Nephron (organoid): ENCODE data around the gene TJAP1.
"Not testable (repeated sequence)": the region's sequence is repeated elsewhere in the genome, so short reads cannot be mapped to it uniquely, and the experiment has no call there.

Source experiments
- H3K27ac Mint-ChIP-seq, 3 experiments: 2 replicates each; pipeline ENCODE4 v1.8.0; 2020; ENCODE audit warnings: mixed read lengths in 3 of 3, mild to moderate bottlenecking in 2 of 3, moderate library complexity in 1 of 3
- H3K27me3 Mint-ChIP-seq: 2 replicates; pipeline ENCODE4 v1.8.0; 2021; ENCODE audit warnings: low read depth, mild to moderate bottlenecking, moderate library complexity, mixed read lengths
- H3K36me3 Mint-ChIP-seq: 2 replicates; pipeline ENCODE4 v1.8.0; 2020; ENCODE audit warnings: low read depth, mixed read lengths
- H3K4me1 Mint-ChIP-seq: 2 replicates; pipeline ENCODE4 v1.8.0; 2020; ENCODE audit warnings: mixed read lengths
- H3K4me3 Mint-ChIP-seq, 3 experiments: 2 replicates each; pipeline ENCODE4 v1.8.0; 2020; ENCODE audit warnings: mild to moderate bottlenecking in 3 of 3, mixed read lengths in 3 of 3, moderate library complexity in 2 of 3
- H3K9me3 Mint-ChIP-seq: 2 replicates; pipeline ENCODE4 v1.8.0; 2020; ENCODE audit warnings: mixed read lengths
- TF ChIP-seq, protein P1 (sequence below), 3 experiments: fragments of 200-600 bp; sonication (generic); IDR thresholded peaks; one replicate each; pipeline ENCODE4 v1.5.0; 2021; ENCODE audit warnings: antibody characterized with exemption in 3 of 3; ENCODE audit not compliant: unreplicated experiment in 3 of 3

TJAP1 gene

DNA sequence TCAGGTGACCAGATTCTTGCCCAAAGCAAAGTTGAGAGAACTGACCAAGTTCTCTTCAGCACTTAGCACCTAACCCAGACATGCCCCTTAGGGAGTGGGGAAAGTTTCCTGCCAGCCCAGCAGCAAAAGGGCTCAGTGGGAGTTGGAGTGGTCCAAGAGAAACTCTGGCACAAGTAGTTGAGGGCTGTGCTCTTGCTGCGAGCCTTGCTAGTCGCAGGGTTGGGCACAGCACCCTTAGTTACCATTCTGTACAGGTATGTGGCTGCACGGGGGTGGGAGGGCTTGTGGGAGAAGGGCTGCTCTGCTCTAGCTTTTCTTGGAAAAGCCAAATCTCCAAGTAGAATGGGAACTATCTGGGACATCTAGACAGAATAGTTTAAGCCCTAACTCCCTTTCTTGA is 45.9 kb downstream of the TJAP1 start:
- no peak overlapping the region for H3K4me3 Mint-ChIP-seq
- no peaks in the 10 kb centered on the region for H3K27me3 Mint-ChIP-seq
- peaks cover 70% of the 10 kb centered on the region for H3K36me3 Mint-ChIP-seq
- no peak overlapping the region for H3K27ac Mint-ChIP-seq
- TF ChIP-seq, protein P1, sequence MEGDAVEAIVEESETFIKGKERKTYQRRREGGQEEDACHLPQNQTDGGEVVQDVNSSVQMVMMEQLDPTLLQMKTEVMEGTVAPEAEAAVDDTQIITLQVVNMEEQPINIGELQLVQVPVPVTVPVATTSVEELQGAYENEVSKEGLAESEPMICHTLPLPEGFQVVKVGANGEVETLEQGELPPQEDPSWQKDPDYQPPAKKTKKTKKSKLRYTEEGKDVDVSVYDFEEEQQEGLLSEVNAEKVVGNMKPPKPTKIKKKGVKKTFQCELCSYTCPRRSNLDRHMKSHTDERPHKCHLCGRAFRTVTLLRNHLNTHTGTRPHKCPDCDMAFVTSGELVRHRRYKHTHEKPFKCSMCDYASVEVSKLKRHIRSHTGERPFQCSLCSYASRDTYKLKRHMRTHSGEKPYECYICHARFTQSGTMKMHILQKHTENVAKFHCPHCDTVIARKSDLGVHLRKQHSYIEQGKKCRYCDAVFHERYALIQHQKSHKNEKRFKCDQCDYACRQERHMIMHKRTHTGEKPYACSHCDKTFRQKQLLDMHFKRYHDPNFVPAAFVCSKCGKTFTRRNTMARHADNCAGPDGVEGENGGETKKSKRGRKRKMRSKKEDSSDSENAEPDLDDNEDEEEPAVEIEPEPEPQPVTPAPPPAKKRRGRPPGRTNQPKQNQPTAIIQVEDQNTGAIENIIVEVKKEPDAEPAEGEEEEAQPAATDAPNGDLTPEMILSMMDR (IDR thresholded peaks at IDR 0.05; ENCODE audit: unreplicated experiment in 3 of 3) = no peak
- no peaks in the 10 kb centered on the region for H3K9me3 Mint-ChIP-seq
- H3K4me1 Mint-ChIP-seq = no peaks in the 10 kb centered on the region

DNA sequence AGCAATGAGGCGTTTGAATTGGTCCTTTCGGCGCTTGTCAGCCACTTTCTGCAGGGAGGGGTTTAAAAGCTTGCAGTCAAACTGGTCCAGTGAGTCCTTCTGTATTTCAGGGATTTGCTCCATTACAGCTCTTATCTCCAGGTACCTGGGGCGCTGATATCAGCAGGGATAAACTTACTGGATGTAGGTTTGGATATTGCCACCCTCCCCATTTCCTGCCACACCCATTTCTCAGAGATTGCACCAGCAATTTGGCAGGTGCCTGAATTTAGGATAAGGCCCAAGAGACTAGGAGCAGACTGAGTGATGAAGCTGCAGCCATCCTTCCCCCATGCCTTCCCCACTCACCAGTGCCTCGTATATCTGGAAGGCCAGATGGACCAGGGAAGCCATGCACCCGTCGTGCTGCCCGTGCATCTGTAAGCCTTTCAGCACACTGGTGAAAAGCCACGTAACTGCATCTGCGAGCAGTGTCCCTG is 47.2 kb downstream of the TJAP1 start:
- Mint-ChIP-seq H3K4me3 (no peak overlapping the region), H3K27ac (no peak overlapping the region), H3K36me3 (peaks cover 77% of the 10 kb centered on the region), H3K27me3 (peaks cover 3% of the 10 kb centered on the region), H3K9me3 (no peaks in the 10 kb centered on the region), H3K4me1 (no peaks in the 10 kb centered on the region)
- TF ChIP-seq, protein P1 (IDR thresholded peaks at IDR 0.05; ENCODE audit: unreplicated experiment in 3 of 3) = no peak

DNA sequence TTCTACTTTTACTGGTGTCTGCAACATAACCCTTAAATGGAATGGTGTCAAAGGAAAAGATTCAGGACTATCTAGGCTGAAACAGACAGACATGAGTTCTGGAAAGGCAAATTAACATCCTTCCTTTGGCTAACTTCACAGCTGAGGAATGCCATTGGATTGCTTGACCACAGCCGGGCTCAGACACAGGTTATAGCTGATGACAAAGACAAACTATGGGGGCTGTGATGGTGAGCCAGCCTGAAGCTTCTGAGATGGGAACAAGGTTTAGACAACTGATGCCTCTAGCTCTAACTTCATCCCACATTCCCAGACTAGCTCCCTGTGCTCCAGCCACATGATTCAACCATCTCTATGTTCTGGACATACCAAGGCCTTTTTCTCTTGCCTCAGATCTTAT is 54.8 kb downstream of the TJAP1 start:
- TF ChIP-seq, protein P1 (IDR thresholded peaks at IDR 0.05; ENCODE audit: unreplicated experiment in 3 of 3) = no peak
- no peaks in the 10 kb centered on the region for H3K9me3 Mint-ChIP-seq
- H3K36me3 Mint-ChIP-seq = peaks cover 50% of the 10 kb centered on the region
- H3K4me1 Mint-ChIP-seq = no peaks in the 10 kb centered on the region
- no peak overlapping the region for H3K4me3 Mint-ChIP-seq
- peaks cover 3% of the 10 kb centered on the region for H3K27me3 Mint-ChIP-seq
- H3K27ac Mint-ChIP-seq = no peak overlapping the region

DNA sequence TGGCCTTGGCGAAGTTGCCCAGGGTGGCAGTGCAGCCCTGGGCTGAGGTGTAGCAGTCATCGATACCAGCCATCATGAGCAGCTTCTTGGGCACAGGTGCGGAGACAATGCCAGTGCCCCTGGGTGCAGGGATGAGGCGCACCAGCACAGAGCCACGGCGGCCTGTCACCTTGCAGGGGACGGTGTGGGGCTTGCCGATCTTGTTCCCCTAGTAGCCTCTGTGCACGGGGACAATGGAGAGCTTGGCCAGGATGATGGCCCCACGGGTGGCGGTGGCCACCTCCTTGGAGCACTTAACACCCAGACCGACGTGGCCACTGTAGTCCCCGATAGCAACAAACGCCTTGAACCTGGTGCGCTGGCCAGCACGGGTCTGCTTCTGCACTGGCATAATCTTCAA is 61.6 kb downstream of the TJAP1 start:
- not testable (repeated sequence) for H3K27ac Mint-ChIP-seq, H3K4me3 Mint-ChIP-seq, H3K9me3 Mint-ChIP-seq, H3K27me3 Mint-ChIP-seq, H3K4me1 Mint-ChIP-seq
- H3K36me3 Mint-ChIP-seq = peaks cover 41% of the 10 kb centered on the region

DNA sequence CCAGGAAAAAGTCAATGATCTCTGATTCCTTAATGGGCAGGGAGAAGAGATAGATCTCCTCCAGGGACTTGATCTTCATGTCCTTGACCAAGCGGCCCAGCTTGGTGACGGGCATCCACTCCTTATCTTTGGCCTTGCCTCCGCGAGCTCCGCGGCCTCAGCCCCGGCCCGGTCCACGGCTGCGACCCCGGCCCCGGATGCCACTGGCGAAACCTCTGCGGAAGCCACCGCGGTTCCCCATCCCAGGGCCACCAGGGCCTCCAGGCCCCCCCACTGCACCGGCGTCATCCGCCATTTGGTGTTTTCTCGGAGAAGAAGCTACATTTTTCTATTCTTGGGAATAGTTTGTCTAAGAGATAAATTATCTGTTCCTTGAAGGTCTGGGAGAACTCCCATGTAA is 62.0 kb downstream of the TJAP1 start:
- H3K36me3 Mint-ChIP-seq = peaks cover 42% of the 10 kb centered on the region
- H3K27ac Mint-ChIP-seq, H3K9me3 Mint-ChIP-seq, H3K4me1 Mint-ChIP-seq, H3K27me3 Mint-ChIP-seq, H3K4me3 Mint-ChIP-seq: not testable (repeated sequence)

DNA sequence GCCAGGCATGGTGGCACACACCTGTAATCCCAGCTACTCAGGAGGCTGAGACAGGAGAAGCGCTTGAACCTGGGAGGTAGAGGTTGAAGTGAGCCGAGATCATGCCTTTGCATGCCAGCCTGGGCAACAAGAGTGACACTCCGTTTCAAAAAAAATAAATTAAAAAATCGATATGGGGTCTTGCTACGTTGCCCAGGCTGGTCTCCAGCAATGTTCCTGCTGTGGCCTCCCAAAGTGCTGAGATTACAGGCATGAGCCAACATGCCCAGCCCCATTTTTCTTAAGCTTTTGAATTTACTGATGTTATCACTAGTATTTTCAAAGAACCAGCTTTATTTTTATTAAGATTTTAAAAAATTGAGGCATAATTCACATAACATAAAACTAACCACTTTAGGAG is 63.1 kb downstream of the TJAP1 start:
- no peak overlapping the region for H3K4me3 Mint-ChIP-seq
- TF ChIP-seq, protein P1 (IDR thresholded peaks at IDR 0.05; ENCODE audit: unreplicated experiment in 3 of 3) = no peak
- H3K27ac Mint-ChIP-seq = no peak overlapping the region
- H3K9me3 Mint-ChIP-seq = no peaks in the 10 kb centered on the region
- no peaks in the 10 kb centered on the region for H3K4me1 Mint-ChIP-seq
- H3K27me3 Mint-ChIP-seq = no peaks in the 10 kb centered on the region
- peaks cover 42% of the 10 kb centered on the region for H3K36me3 Mint-ChIP-seq

DNA sequence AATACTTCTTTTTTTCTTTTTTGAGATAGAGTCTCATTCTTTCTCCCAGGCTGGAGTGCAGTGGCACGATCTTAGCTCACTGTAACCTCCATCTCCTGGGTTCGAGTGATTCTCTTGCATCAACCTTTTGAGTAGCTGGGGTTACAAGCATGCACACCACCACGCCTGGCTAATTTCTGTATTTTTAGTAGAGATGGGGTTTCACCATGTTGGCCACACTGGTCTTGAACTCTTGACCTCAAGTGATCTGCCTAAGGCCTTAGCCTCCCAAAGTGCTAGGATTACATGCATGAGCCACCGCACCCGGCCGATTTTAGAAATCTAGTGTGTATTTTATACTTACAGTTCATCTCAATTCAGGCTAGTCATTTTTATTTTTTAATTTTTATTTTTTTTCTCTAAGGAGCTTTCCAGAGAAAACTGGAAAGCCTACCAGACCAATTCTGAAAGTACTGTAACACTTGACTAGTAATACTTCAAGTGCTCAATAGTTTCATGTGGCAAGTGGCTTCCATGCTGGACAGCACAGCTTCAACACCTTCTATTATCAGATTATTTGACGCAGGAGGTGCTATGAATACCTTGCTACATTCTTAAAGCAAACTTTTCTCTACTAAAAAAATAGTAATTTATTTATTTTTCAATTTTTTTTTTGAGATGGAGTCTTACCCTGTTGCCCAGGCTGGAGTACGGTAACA is 64.6 kb downstream of the TJAP1 start:
- Mint-ChIP-seq H3K4me1 (no peaks in the 10 kb centered on the region), H3K27me3 (no peaks in the 10 kb centered on the region), H3K4me3 (no peak overlapping the region), H3K36me3 (peaks cover 53% of the 10 kb centered on the region), H3K9me3 (no peaks in the 10 kb centered on the region), H3K27ac (no peak overlapping the region)
- TF ChIP-seq, protein P1 (IDR thresholded peaks at IDR 0.05; ENCODE audit: unreplicated experiment in 3 of 3) = no peak
